ENCODE data around the gene TCAIM.

Gene TCAIM

DNA sequence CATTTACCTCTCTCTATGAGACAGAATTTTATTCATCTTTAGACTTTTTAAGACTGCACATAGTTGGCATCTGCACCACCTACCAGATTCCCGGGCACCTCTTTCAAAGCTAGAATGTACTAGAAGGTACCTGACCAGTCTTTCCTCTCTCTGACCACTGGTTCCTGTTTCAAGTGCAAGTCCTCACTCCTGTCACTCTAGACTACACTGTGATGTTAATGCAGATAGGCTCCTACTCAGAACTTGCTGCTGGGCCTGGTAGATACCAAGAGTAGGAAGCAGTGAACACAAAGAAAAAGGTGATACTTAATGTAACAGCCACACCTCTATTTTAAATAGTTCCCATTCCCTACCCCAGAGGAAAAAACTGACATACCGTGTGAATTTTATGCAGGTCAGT, 8.1 kb upstream of the TCAIM start:
- H3K9ac ChIP-seq (ENCODE audit: low read depth, low read length) = no peak overlapping the region
- no peaks in the 10 kb centered on the region for H3K36me3 ChIP-seq (ENCODE audit: insufficient read depth, low read length)
- H3K4me1 ChIP-seq (ENCODE audit: insufficient read depth, low read length) = no peaks in the 10 kb centered on the region
- H4K20me1 ChIP-seq (ENCODE audit: insufficient read depth, low read length) = no peaks in the 10 kb centered on the region
- peaks cover 2% of the 10 kb centered on the region for H3K9me3 ChIP-seq (ENCODE audit: insufficient read depth, low read length, severe bottlenecking)
- peaks cover 9% of the 10 kb centered on the region for H3K27me3 ChIP-seq (ENCODE audit: insufficient read depth, low read length, poor library complexity)
- ATAC-seq (ENCODE audit: insufficient read depth, low read depth) = no peak
- no peak overlapping the region for H3K27ac ChIP-seq (ENCODE audit: low read length)
- no peak overlapping the region for H2AFZ ChIP-seq (ENCODE audit: low read depth, low read length)
- no peak overlapping the region for H3K4me3 ChIP-seq (ENCODE audit: low read depth in 1 of 2, low read length in 2 of 2)
- TF ChIP-seq EZH2 (IDR thresholded peaks at IDR 0.05; ENCODE audit: borderline replicate concordance, low read depth, low read length, severe bottlenecking) = no peak
- TF ChIP-seq, protein P1, sequence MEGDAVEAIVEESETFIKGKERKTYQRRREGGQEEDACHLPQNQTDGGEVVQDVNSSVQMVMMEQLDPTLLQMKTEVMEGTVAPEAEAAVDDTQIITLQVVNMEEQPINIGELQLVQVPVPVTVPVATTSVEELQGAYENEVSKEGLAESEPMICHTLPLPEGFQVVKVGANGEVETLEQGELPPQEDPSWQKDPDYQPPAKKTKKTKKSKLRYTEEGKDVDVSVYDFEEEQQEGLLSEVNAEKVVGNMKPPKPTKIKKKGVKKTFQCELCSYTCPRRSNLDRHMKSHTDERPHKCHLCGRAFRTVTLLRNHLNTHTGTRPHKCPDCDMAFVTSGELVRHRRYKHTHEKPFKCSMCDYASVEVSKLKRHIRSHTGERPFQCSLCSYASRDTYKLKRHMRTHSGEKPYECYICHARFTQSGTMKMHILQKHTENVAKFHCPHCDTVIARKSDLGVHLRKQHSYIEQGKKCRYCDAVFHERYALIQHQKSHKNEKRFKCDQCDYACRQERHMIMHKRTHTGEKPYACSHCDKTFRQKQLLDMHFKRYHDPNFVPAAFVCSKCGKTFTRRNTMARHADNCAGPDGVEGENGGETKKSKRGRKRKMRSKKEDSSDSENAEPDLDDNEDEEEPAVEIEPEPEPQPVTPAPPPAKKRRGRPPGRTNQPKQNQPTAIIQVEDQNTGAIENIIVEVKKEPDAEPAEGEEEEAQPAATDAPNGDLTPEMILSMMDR (IDR thresholded peaks at IDR 0.05; ENCODE audit: borderline replicate concordance, extremely low read depth, low read length, poor library complexity, severe bottlenecking) = no peak
- H3K4me2 ChIP-seq (ENCODE audit: insufficient read depth, low read length) = no peak overlapping the region
- no peaks in the 10 kb centered on the region for H3K79me2 ChIP-seq (ENCODE audit: insufficient read depth, low read length)
- no peak for DNase-seq

DNA sequence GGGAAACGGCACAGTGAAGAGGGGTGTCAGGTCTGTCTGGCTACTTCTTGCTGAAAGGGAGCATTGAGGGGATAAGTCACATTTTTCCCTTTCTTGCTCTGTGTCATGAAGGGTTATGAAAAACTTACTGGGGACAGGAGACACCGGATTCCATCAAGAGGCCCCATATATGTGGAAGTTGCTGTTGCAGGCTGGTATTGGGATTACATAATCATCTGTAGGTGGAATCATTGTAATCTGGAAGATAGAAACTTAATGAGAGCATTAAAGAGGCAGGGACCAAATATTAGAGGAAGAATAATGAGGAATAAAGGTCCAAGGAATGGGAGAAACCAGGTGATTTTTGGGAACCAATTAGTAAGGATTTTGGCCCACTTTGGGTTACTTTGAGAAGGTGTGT, 4.2 kb upstream of the TCAIM start:
- ATAC-seq (ENCODE audit: insufficient read depth, low read depth) = no peak
- no peak for TF ChIP-seq EZH2 (IDR thresholded peaks at IDR 0.05; ENCODE audit: borderline replicate concordance, low read depth, low read length, severe bottlenecking)
- TF ChIP-seq, protein P1 (IDR thresholded peaks at IDR 0.05; ENCODE audit: borderline replicate concordance, extremely low read depth, low read length, poor library complexity, severe bottlenecking) = no peak
- H3K27ac ChIP-seq (ENCODE audit: low read length) = no peak overlapping the region

DNA sequence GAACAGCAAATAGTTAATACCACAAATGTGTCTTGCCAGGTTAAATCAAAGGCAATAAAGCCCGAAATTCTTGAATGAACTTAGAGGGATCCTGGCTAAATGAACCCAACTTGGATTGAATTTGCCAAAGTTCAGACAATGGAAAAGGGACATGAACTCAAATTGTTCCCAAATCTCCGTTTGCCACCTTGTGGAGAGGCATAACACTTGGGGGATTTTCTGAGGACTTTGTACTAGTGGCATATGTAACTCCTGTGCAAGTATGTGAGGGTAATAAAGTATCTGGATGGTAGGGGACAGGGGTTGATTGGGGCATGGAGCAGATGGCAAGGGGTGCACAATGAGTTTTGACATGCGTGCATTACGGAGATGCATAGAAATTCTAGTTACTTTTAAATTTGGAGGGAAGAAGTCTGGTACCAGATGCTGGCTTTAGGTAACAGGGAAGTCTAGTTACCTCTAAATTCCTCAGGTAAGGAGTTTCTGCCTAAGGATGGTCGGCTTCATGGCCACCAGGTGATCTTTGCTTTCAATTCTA, 1.2 kb upstream of the TCAIM start:
- no peaks in the 10 kb centered on the region for H4K20me1 ChIP-seq (ENCODE audit: insufficient read depth, low read length)
- DNase-seq = no peak
- no peaks in the 10 kb centered on the region for H3K36me3 ChIP-seq (ENCODE audit: insufficient read depth, low read length)
- peaks cover 25% of the 10 kb centered on the region for H3K4me1 ChIP-seq (ENCODE audit: insufficient read depth, low read length)
- ATAC-seq (ENCODE audit: insufficient read depth, low read depth) = no peak
- H2AFZ ChIP-seq (ENCODE audit: low read depth, low read length) = peak overlapping the region; percentile 95
- H3K9me3 ChIP-seq (ENCODE audit: insufficient read depth, low read length, severe bottlenecking) = no peaks in the 10 kb centered on the region
- TF ChIP-seq, protein P1 (IDR thresholded peaks at IDR 0.05; ENCODE audit: borderline replicate concordance, extremely low read depth, low read length, poor library complexity, severe bottlenecking) = peak; percentile 6
- no peak for TF ChIP-seq EZH2 (IDR thresholded peaks at IDR 0.05; ENCODE audit: borderline replicate concordance, low read depth, low read length, severe bottlenecking)
- peak overlapping the region; percentile 96 for H3K27ac ChIP-seq (ENCODE audit: low read length)
- H3K4me3 ChIP-seq (ENCODE audit: low read depth in 1 of 2, low read length in 2 of 2) = peak overlapping the region; percentile 45 to 69; a peak in 3 of 4 replicates
- peak overlapping the region; percentile 70 for H3K9ac ChIP-seq (ENCODE audit: low read depth, low read length)
- H3K79me2 ChIP-seq (ENCODE audit: insufficient read depth, low read length) = peaks cover 31% of the 10 kb centered on the region
- no peaks in the 10 kb centered on the region for H3K27me3 ChIP-seq (ENCODE audit: insufficient read depth, low read length, poor library complexity)
- H3K4me2 ChIP-seq (ENCODE audit: insufficient read depth, low read length) = peak overlapping the region; percentile 81

More for the DNA sequence above, 4.2 kb upstream of the TCAIM start:
- H3K4me1 ChIP-seq (ENCODE audit: insufficient read depth, low read length) = peaks cover 10% of the 10 kb centered on the region
- no peak overlapping the region for H3K4me2 ChIP-seq (ENCODE audit: insufficient read depth, low read length)
- no peak overlapping the region for H3K4me3 ChIP-seq (ENCODE audit: low read depth in 1 of 2, low read length in 2 of 2)
- no peak for DNase-seq
- H2AFZ ChIP-seq (ENCODE audit: low read depth, low read length) = no peak overlapping the region
- H3K27me3 ChIP-seq (ENCODE audit: insufficient read depth, low read length, poor library complexity) = peaks cover 9% of the 10 kb centered on the region
- H3K36me3 ChIP-seq (ENCODE audit: insufficient read depth, low read length) = no peaks in the 10 kb centered on the region
- H3K9me3 ChIP-seq (ENCODE audit: insufficient read depth, low read length, severe bottlenecking) = no peaks in the 10 kb centered on the region
- peaks cover 8% of the 10 kb centered on the region for H3K79me2 ChIP-seq (ENCODE audit: insufficient read depth, low read length)
- H4K20me1 ChIP-seq (ENCODE audit: insufficient read depth, low read length) = no peaks in the 10 kb centered on the region
- H3K9ac ChIP-seq (ENCODE audit: low read depth, low read length) = no peak overlapping the region
